Measurements from ENCODE around the gene CPNE5.

- no peak for TF ChIP-seq CTCF (IDR thresholded peaks at IDR 0.05)
- TF ChIP-seq POLR2A (IDR thresholded peaks at IDR 0.05), result no peak
Measured at GRCh38 chr6:36791521-36792135, 47.6 kb downstream of the CPNE5 start.

Measured in uterus (tissue), 2 donors.